HepG2 (cell line): ENCODE results near the gene ATP8A2.

Experiments used
- ETV5 ChIP-seq: IDR thresholded peaks from 2 replicates; pipeline ENCODE4 v1.6.1; 2018; ENCODE audit warnings: missing biosample characterization, missing genetic modification reagents, inconsistent platforms, borderline replicate concordance
- NFATC3 ChIP-seq: sonication (generic); formaldehyde crosslinking; IDR thresholded peaks from 2 replicates; pipeline ENCODE4 v1.5.1; 2020; ENCODE audit warnings: mild to moderate bottlenecking, missing genetic modification reagents
- SMC3 ChIP-seq: IDR thresholded peaks from 2 replicates; pipeline ENCODE4 v1.6.1; 2011; ENCODE audit warnings: low read length, improper control_type of control experiment

GRCh38 chr13:25806264-25806974, 434.6 kb downstream of the ATP8A2 start:
- TF ChIP-seq NFATC3 (CRISPR knock-in tag) (no peak), ETV5 (CRISPR knock-in tag) (no peak), SMC3 (no peak)
